HepG2 (cell line): ENCODE results near the gene NBR1. TPM values are rescaled to one million over a fixed set of nuclear protein-coding genes. Genes with fewer than 3 reads are reported as not detected.
A peak's percentile ranks its signal among the peaks of the same experiment; 100 is the strongest.

Source experiments
- ATF1 ChIP-seq: IDR thresholded peaks from 2 replicates; pipeline ENCODE4 v1.6.1; 2016; ENCODE audit warnings: mild to moderate bottlenecking, control low read depth
- ATF5 ChIP-seq: sonication (generic); formaldehyde crosslinking; IDR thresholded peaks from 2 replicates; pipeline ENCODE4 v1.4.0; 2020; ENCODE audit warnings: mild to moderate bottlenecking, low read depth, missing genetic modification reagents
- BCL6 ChIP-seq: IDR thresholded peaks from 2 replicates; pipeline ENCODE4 v1.6.1; 2016; ENCODE audit warnings: missing genetic modification reagents, missing compliant biosample characterization
- BRCA1 ChIP-seq: sonication (generic); formaldehyde crosslinking; IDR thresholded peaks from 2 replicates; pipeline ENCODE4 v1.4.0; 2020; ENCODE audit warnings: missing genetic modification reagents
- FIP1L1 ChIP-seq: fragments of 200-400 bp; formaldehyde crosslinking; IDR thresholded peaks from 2 replicates; pipeline ENCODE4 v1.6.1; 2018; ENCODE audit warnings: low read depth, mild to moderate bottlenecking, low read length, moderate library complexity, borderline replicate concordance; ENCODE audit not compliant: insufficient read depth
- GATAD2A ChIP-seq: IDR thresholded peaks from 2 replicates; pipeline ENCODE4 v1.6.1; 2016
- GLMP ChIP-seq: sonication (generic); formaldehyde crosslinking; IDR thresholded peaks from 2 replicates; pipeline ENCODE4 v1.9.0; 2021; ENCODE audit warnings: missing genetic modification reagents, mild to moderate bottlenecking, borderline replicate concordance
- HMG20A ChIP-seq: IDR thresholded peaks from 2 replicates; pipeline ENCODE4 v1.6.1; 2016; ENCODE audit warnings: borderline replicate concordance
- LBX2 ChIP-seq: sonication (generic); formaldehyde crosslinking; IDR thresholded peaks from 2 replicates; pipeline ENCODE4 v1.5.0; 2020; ENCODE audit warnings: missing genetic modification reagents, mild to moderate bottlenecking, borderline replicate concordance
- MED8 ChIP-seq: sonication (generic); formaldehyde crosslinking; IDR thresholded peaks from 2 replicates; pipeline ENCODE4 v1.8.1; 2023; ENCODE audit warnings: mild to moderate bottlenecking, missing genetic modification reagents; ENCODE audit not compliant: insufficient replicate concordance
- SATB2 ChIP-seq: sonication (generic); formaldehyde crosslinking; IDR thresholded peaks from 2 replicates; pipeline ENCODE4 v1.5.0; 2020; ENCODE audit warnings: missing genetic modification reagents
- TBX3 ChIP-seq: fragments of 450-650 bp; IDR thresholded peaks from 2 replicates; pipeline ENCODE4 v1.6.1; 2017; ENCODE audit warnings: antibody characterized with exemption, mild to moderate bottlenecking, inconsistent platforms, borderline replicate concordance
- TERF1 ChIP-seq: sonication (generic); formaldehyde crosslinking; IDR thresholded peaks from 2 replicates; pipeline ENCODE4 v1.8.0; 2022; ENCODE audit warnings: mild to moderate bottlenecking, missing genetic modification reagents, moderate library complexity
- TGIF2 ChIP-seq: IDR thresholded peaks from 2 replicates; pipeline ENCODE4 v1.6.1; 2016; ENCODE audit warnings: control low read depth, missing compliant biosample characterization
- ZBTB34 ChIP-seq: sonication (generic); formaldehyde crosslinking; IDR thresholded peaks from 2 replicates; pipeline ENCODE4 v1.8.0; 2022; ENCODE audit warnings: mild to moderate bottlenecking, missing genetic modification reagents
- ZFP36 ChIP-seq: fragments of 150-350 bp; IDR thresholded peaks from 2 replicates; pipeline ENCODE4 v1.6.1; 2018; ENCODE audit warnings: borderline replicate concordance, low read length, low read depth; ENCODE audit not compliant: partially characterized antibody
- ZFP82 ChIP-seq: sonication (generic); formaldehyde crosslinking; IDR thresholded peaks from 2 replicates; pipeline ENCODE4 v1.5.1; 2020; ENCODE audit warnings: mild to moderate bottlenecking, missing genetic modification reagents, borderline replicate concordance
- ZMAT5 ChIP-seq: sonication (generic); formaldehyde crosslinking; IDR thresholded peaks from 2 replicates; pipeline ENCODE4 v1.5.0; 2020; ENCODE audit warnings: mild to moderate bottlenecking, low read depth, missing genetic modification reagents, borderline replicate concordance
- ZNF207 ChIP-seq: fragments of 450-650 bp; IDR thresholded peaks from 2 replicates; pipeline ENCODE4 v1.6.1; 2016; ENCODE audit warnings: antibody characterized with exemption, borderline replicate concordance
- ZNF260 ChIP-seq: sonication (generic); formaldehyde crosslinking; IDR thresholded peaks from 2 replicates; pipeline ENCODE4 v1.4.0; 2020; ENCODE audit warnings: missing genetic modification reagents, low read depth, mild to moderate bottlenecking, borderline replicate concordance
- ZNF430 ChIP-seq: sonication (generic); formaldehyde crosslinking; IDR thresholded peaks from 2 replicates; pipeline ENCODE4 v1.9.0; 2021; ENCODE audit warnings: mild to moderate bottlenecking, missing genetic modification reagents
- ZNF704 ChIP-seq: sonication (generic); formaldehyde crosslinking; IDR thresholded peaks from 2 replicates; pipeline ENCODE4 v1.8.1; 2023; ENCODE audit warnings: mild to moderate bottlenecking, inconsistent platforms, moderate library complexity, missing genetic modification reagents, borderline replicate concordance
- polyA plus RNA-seq, 8 experiments: library from polyadenylated mRNA; depleted of rRNA in 3 of 8; stranded (reverse) in 7 of 8; unstranded in 1 of 8; fragments of >200 nt; fragmentation: Illumina TruSeq in 4 of 8; extraction: Trizol in 4 of 8; gene quantifications; 2 replicates each; pipeline versions ENCODE4 v1.2.1 to v1.2.3, GENCODE V29; 2011 to 2016; ENCODE audit warnings: low read depth in 4 of 8, missing spikeins in 1 of 8, mixed read lengths in 1 of 8; ENCODE audit not compliant: insufficient read depth in 1 of 8
- total RNA-seq, 5 experiments: library from RNA; depleted of rRNA; stranded (reverse); fragments of >200 nt; fragmentation: Illumina TruSeq; extraction: Trizol; gene quantifications; 2 replicates each; pipeline ENCODE4 v1.2.3, GENCODE V29; 2016; ENCODE audit warnings: low read depth in 1 of 5

The NBR1 gene
- total and polyA plus RNA-seq, 2 of the 13 experiments (the other 11 are each of a cell fraction or from before 2014, with no cell fraction given) = 51.7 to 121 TPM

GRCh38 chr17:43216762-43217613 is 46.0 kb downstream of the NBR1 start (continued):
- TF ChIP-seq ZMAT5 (CRISPR knock-in tag) (no peak), ZNF260 (CRISPR knock-in tag) (no peak), ZNF207 (no peak), TBX3 (0 out of 2 replicates have a peak, but pooled peaks have one; percentile 16), GATAD2A (peak; percentile 94), BRCA1 (0 out of 2 replicates have a peak, but pooled peaks have one; percentile 14), ZBTB34 (CRISPR knock-in tag) (peak; percentile 90; the same call in 1 of the 2 replicates), ZNF704 (no peak), ZFP36 (no peak), HMG20A (CRISPR knock-in tag) (peak; percentile 58), TGIF2 (CRISPR knock-in tag) (peak; percentile 28; the same call in 1 of the 2 replicates), ATF1 (CRISPR knock-in tag) (no peak), ZFP82 (peak; percentile 77; the same call in 1 of the 2 replicates), FIP1L1 (no peak), MED8 (CRISPR knock-in tag) (no peak), ZNF430 (CRISPR knock-in tag) (peak; percentile 82), LBX2 (CRISPR knock-in tag) (peak; percentile 45; the same call in 1 of the 2 replicates), TERF1 (CRISPR knock-in tag) (no peak), SATB2 (CRISPR knock-in tag) (no peak; the same call in 1 of the 2 replicates), GLMP (CRISPR knock-in tag) (no peak), BCL6 (peak; percentile 63), ATF5 (CRISPR knock-in tag) (peak; percentile 71; the same call in 1 of the 2 replicates)
